Stimulated activated CD4-positive, alpha-beta T cell treated with anti-CD3 and anti-CD28 coated beads, Interleukin-4, amount 100 ng/mL, for 4 hours (primary cell): ENCODE results near the gene SAPCD1.
"Not testable (repeated sequence)": the region's sequence is repeated elsewhere in the genome, so short reads cannot be mapped to it uniquely, and the experiment has no call there.

Experiments
- DNase-seq, 2 experiments: peaks; one replicate each; pipeline ENCODE4 v3.0.0-alpha.2; 2020

SAPCD1 gene

DNA sequence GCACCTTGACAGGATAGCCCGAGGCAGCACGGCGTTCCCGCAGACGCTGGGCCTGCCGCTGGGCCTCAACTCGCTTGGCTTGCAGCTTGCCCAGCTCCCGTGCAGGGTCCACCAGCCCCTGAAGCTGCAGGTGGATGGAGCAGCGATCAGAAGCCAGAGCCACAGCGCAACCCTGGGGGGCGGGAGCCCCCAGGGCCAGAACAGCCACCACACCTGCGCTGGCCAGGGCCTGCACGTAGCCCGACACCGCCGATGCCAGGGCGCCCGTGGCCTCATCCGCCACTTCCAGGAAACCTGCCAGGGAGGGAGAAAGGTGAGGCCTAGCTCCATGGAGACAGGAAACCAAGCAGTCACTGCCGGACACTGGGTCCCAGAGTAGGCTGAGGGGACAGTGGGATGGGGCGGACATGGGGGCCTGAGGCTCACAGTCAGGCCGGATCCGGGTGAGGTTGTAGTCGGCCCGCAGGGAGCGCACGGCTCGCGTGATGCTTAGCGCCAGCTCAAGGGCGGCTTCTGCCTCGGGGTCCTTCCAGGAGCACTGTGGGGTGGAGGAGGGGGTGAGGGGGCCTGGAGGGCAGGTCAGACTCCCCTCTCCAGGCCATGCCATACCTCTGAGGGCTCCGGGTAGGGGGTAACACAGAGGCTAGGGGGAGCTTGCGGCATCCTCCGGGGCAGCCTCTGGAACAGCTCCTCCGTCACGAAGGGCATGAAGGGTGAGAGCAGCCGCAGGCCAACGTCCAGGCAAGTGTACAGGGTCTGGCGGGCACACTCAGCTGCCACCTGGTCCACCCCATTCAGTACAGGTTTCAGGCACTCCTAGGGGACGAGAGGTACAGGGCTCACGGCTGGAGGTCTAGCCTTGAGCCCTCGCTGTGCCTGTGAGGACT lies 16.8 kb downstream of the SAPCD1 start:
- DNase-seq, result no peak

DNA sequence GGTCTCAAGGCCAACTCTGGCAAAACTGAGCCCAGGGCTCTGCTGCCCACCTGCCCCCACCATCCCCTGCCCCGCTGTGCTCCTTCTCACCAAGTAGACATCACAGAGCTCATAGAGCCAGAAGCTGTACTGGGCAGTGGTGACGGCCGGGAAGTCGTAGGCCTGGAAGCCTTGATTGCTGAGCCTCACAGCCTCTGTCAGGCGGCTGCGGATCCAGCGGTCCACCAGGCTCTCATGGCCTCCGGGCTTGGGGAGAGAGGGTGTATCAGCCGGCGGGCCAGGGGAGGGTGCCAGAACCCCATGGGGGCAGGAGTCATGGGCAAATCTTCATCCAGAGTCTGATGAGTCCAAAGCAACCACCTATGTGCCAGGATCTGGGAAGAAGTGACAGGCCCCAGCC lies 17.5 kb downstream of the SAPCD1 start:
- no peak for DNase-seq

DNA sequence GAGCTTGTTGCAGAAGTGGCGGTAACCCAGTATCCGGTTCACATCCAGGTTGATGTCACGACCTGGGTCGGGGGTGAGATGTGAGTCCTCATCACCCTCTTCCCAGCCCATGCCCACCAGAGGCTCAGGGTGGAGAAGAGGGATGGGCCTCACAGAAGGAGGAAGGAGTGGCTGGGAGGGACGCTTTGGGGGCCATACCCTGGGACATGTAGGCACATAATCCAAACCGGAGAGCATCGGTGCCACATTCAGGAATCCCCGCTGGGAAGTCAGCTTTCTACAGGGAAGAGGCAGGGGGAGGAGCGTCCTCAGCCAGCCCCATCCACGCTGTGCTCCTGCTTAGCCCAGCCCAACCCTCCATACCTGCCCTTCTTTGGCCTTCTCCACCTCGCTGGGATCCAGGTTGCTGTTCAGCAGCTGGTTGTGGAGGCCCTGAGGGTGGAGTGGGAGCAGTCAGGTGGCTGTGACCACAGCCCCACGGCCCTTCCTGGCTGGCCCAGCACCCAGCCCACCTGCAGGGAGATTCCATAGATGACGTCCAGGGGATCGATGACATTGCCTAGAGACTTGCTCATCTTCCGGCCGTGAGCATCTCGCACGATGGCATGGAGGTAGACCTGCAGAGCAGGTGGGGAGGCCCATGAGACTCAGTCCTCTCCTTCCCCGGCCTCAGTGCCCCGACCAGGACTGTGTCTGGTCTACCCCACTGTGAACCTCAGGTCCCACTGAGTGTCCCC lies 18.2 kb downstream of the SAPCD1 start:
- no peak for DNase-seq

DNA sequence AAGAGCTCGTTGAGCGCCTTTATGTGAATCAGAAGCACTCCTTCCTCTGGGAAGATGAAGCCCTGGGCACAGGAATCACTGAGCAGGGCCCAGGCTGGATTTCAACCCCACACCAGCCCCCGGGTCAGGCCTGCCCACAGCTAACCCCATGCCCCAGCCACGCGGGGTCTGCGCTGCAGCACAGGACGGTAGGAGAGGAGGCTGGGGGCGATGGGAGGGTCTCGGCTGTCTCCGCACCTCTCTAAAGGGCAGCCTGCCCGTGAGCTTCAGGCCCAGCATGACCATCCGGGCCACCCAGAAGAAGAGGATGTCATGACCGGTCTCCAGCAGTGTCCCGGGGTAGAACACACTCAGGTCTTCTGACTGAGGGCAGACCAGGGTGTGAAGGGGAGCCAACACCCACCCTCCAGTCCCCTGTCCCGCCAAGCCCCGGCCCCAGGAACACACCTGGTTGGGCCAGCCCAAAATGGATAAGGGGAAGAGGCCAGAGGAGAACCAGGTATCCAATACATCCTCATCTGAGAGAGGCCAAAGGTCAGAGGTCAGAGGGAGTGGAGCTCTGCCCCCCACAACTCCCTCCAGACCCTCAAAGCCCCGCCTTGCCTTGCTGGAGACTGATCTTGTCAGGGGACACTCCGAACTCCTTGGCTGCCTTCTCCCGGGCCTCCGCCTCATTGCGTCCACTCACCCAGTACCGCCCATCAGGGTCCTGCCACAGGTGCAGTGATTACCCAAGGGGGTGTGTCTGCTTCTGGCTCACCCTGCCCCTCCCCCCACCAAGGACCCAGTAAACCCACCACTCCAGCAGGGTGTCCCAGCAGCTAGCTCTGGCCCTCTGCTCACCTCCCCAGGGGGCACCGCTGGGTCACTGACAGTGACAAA lies 19.0 kb downstream of the SAPCD1 start:
- DNase-seq, result no peak

DNA sequence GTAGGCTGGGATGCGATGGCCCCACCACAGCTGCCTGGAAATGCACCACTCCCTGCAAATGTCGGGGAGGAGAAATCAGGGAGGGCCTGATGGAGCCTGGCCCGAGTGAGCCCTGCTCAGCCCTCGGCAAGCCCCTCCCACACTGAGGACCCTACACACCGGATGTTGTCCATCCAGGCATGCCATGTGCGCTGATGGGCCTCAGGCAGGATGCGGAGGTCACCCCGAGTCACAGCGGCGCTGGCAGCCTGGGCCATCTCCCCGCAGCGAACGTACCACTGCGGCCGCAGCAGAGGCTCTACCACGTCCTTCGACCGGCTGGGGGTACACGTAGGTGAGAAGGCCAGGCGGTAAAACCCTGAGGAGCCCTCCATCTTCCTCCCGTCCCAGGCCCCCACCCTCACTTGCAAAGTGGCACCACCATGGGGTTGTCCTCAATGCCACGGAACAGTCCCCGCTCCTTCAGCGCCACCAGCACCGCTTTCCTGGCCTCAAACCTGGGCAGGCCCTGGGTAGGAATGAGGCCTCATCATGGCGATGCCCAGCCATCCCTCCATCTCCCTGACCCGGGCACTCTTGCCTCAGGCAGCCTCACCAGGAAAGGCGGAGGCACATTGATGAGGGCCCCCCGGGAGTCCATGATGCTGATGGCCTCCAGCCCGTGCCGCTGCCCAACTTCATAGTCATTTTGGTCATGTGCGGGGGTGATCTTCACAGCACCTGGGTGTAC lies 19.8 kb downstream of the SAPCD1 start:
- DNase-seq, result no peak

DNA sequence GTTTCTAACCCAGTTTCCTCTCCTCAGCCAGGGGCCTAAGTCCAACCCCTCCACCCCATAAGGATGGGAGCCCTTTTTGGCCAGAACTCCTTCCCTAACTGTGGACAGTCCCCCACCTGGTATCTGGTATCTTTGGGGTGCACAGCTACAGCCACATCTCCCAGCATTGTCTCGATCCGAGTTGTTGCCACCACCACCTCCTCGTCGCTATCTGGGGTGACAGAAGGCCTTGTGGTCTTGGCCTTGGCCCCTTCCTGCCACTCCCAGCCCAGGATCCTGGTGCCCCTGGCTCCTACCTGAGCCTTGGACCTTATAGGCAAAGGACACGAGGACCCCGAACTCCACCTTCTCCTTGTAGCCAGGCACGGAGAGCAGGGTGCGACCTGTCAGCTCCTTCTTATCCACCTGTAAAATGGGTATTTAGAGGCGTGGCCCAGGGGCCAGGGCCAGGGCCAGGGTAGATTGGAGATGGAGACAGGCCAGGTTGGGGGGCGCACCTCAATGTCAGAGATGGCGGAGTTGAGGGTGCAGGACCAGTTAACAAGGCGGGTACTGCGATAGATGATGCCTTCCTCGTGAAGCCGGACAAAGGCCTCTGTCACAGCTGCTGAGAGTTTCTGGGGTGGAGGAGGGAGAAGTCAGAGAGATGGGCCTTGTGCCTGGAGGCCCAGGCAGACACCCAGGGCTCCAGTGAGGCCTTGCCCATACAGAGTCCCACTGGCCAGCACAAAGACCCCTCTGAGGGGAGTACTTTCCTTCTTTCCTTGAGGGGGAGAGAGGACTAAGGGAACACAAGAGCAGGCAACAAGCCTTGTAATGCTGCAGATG lies 21.9 kb downstream of the SAPCD1 start:
- no peak for DNase-seq

DNA sequence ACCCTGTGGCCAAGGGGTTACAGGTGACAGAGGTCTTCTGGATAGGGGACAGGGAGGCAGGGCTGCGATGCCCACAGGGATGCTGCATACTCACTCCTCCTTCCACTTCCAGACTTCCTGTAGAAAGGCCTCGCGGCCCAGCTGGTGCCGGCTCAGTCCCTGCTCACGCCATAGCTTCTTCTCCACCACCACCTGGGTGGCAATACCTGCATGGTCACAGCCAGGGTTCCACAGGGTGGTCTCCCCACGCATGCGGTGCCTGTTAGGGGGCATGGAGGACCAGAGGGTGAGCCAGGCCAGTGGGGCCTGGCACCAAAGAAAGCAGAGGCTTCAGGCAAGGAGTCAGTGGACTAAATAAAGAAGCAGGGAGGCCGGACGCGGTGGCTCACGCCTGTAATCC lies 23.0 kb downstream of the SAPCD1 start:
- no peak for DNase-seq

DNA sequence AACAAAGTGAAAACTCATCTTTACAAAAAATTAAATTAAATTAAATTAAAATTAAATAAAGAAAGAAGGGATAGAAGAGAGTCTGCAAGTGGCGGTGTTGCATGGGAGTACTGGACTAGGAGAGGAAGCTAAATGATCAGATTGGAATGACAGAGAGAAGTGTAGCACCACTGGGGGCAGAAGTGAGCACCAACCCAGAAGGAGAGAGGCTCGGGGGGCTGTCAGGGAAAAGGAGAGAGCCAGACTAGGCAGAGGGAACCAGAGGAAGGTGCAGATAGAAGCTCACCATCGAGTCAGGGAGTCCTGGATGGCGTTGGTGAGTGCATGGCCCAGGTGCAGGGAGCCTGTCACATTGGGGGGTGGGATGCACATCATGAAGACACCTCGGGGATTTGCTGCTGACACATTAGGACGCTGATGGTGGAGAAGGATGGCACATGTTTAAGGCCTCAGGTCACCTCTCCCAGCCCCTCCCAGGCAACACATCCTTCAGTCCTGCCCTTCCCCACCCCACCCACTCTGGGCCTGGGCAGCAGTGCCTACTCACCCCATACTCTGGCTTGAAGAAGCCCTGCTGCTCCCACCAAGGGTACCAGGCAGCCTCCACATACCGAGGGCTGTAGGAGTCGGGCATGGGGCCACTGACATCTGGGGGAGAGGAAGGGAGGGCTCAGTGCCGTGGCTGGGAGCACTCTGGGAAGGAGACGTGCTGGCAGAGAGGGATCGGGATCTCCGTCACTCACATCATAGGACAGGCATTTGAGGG lies 29.1 kb downstream of the SAPCD1 start:
- no peak for DNase-seq

DNA sequence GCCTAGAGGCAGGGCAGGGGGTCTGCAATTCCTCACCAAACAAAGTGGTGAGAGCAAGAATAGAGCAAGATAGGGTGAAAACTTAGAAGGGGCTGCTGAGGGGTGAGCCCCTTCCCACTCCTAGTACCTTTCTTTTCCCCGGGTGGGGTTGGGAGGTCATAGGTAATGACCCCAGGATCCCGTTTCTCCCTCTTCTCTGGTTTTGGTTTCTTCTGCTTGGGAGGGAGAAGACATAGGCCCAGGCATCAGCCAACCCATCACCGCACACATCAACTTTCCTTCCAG lies 29.6 kb downstream of the SAPCD1 start:
- DNase-seq, result no peak

DNA sequence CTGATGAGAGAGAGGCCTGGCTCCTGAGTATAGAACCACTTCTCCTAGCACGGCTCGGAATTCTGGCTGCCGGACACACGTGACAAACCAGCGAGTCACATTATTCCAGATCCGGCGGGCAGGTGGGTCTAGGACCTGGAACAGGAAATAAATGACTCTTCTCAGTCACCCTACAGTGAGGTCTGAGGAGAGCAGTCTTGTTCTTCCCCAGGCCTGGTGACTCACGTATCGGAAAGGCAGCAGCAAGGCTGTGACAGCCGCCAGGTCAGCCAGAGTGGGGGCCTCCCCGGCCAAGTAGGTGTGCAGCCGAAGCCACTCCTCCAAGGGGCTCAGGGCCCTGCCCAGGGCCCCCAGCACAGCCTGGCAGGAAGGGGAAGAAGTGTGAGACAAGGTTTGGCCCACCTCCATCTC lies 30.3 kb downstream of the SAPCD1 start:
- DNase-seq, result no peak

DNA sequence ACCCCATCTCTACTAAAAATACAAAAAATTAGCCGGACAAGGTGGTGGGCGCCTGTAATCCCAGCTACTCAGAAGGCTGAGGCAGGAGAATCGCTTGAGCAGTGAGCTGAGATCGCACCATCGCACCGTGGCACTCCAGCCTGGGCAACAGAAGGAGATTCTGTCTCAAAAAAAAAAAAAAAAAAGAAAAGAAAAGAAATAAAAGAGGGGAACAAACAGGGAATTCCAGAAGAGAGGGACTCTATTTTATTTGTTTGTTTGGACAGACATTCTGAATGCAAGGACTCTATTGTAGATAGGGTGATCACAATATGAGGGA lies 31.4 kb downstream of the SAPCD1 start:
- DNase-seq, result not testable (repeated sequence)

DNA sequence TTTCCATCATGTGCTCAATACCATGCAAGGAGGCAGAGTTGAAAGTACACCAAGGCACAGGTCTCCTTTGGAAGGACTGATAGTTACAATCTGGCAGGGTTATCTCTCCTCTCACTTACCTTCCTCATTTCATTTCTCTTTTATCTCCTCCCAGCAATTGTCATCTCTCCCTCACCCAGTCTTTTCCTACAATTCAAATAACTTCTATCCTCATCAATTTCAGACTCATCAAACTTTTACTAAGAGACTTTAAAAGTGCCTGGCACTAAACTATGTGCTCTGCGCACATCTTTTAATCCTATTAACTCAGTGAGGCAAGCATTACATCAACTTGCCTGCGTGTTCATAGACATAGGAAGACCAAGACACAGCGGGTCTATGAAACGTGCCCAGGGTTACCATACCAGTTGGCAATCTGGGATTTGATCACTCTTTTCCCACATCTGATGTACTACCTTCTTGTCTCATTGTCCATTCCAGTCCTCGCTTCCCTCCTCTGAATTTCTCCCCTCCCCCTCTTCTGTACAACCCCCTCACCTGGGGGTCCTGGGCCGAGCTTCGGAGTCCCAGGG lies 31.9 kb downstream of the SAPCD1 start:
- DNase-seq, result no peak

DNA sequence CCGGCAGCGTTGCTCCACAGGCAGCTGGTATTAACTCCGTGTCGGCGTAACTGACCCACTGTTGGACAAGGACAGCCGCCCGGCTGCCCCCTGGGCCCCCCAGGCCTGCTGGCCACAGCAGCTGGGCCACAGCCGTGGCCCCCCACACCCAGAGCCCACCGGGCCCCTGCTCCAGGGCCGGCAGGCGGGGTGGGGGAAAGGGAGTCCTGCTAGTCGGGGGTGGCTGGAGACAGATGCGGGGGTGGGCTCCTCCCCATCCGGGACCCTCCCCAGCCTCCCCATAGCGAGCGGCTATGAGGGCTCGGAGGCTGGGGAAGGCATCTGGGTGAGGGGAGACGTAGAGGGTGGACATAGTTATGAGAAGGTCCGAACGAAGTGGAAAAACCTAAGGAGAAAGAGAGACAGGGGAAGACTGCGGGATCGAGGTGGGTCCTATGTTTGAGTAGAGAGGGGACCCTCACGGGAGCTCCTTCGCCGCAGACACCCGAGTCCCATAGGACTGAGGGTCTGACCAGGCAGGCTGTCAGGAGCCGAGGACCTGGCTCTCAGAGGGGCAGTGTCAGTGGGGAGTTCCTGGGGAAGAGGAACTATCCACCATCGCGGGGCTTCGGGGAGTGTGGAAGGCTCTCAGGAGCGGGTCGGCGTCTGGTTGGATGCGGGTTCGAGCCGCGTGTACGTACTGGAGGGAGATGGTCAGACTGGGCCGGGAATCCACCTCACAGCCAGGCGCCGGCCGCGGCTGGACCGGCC lies 32.6 kb downstream of the SAPCD1 start:
- DNase-seq, result no peak

DNA sequence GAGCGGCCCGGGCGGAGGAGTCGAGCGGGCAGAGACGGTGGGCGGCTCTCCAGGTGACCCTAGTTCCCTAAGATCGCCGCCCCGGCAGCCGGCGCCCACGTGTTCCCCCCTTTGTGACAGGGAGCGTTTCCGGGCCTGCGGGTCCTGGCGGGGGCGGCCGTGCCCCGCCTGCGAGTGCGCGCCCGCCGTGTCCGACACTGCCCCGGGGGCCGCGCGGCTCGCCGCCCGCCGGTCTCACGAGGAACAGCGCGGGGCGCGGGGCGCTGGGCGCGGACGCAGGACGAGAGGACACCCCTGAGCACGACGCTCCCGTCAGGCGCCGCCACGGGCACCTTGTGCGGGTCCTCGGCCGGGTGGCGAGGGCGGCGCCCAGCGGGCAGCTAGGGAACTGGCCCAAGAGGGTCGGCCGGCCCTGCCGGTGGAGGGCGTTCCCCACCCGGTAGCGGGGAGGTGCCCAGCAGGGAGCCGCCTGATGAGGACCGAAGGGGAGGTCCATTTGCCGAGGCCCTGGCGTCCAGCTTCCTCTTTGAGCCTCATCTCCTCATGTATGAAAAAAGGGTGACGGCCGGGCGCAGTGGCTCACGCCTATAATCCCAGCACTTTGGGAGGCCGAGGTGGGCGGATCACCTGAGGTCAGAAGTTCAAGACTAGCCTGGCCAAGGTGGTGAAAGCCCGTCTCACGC lies 33.3 kb downstream of the SAPCD1 start, which contains the start of gene VARS1:
Gene VARS1 (minus strand): TSS at position 137 of the 683 bp plus-strand sequence. CDS start 535 bp downstream, outside the sequence.
- peak; percentile 76 to 82 for DNase-seq

DNA sequence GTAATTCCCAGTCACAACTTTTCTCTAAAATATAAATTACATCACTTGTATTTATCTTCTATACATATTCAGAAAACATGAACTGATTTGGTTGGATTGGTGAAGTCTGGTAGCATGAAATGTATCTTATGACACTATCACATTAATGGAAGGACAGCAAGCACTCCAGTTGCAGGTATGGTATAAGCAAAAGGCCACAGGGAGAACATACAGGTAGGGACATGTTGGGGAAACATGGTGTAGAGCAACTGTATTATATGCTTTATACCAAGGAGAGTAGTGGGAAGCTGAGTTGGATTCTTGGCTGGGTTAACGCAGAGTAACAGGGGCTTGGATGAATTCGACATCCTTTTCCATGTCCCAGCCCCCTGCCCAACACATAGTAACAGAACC lies 34.5 kb downstream of the SAPCD1 start:
- DNase-seq, result no peak

DNA sequence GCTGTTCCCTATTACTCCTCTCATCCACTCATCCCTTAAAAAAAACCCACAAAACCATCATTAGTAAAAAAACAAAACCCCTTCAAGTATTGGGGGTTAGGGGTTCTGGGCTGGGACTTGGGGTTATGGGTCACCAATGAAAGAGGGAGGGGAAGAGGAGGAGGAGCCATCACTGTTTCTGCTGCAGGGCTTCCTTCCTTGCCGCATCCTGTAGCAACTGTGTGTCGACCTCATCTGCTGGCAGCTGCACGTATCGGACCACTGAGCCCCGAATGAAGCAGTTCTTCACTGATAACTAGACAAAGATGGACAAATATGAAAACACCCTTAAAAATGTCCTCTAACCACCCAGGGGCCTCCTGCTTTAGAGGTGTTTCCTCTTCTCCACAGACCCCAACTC lies 35.1 kb downstream of the SAPCD1 start:
- DNase-seq, result no peak

DNA sequence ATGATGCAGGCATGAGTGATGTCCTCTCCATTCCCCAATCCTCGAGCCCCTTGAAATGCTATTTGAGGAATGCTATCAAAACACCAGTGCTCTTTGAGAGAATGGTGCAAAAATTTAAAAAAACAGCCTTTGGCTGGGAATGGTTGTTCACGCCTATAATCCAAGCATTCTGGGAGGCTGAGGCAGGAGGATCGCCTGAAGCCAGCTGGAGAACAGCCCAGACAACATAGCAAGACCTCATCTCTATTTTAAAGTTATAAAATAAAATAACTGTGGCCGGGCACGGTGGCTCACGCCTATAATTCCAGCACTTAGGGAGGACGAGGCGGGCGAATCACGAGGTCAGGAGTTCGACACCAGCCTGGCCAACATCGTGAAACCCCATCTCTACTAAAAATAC lies 37.3 kb downstream of the SAPCD1 start:
- no peak for DNase-seq

DNA sequence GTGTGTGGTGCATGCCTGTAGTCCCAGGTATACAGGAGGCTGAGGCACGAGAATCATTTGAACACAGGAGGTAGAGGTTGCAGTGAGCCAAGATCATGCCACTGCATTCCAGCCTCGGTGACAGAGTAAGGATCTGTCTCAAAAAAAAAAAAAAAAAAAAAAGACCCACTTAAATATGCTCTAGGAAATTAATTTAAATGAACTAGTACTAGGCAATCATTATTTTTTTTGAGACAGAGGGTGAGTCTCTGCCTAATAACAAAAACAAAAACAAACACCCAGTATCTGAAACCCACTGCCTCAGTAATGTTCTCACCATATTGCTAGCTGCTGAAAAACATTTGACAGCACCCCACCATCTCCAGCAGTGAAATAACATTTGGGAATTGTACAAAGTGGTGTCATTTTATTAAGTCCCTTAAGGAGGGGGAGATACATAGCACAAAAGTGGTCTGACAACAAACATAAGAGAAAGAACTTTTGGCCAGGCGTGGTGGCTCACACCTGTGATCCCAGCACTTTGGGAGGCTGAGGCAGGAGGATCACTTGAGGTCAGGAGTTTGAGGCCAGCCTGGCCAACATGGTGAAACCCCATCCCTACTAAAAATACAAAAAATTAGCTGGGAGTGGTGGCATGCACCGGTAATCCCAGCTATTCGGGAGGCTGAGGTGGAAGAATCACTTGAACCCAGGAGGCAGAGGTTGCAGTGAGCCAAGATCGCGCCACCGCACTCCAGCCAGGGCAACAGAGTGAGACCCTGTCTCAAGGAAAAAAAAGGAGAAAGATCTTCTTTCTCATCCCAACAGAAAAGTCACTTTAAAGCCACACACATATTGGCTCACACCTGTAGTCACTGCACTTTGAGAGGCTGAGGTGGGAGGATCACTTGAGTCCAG lies 38.8 kb downstream of the SAPCD1 start:
- not testable (repeated sequence) for DNase-seq
